NCI-H128 (cell line): ENCODE data around the gene USP32.
"Not testable (repeated sequence)": the region's sequence is repeated elsewhere in the genome, so short reads cannot be mapped to it uniquely, and the experiment has no call there.

Experiments used
- DNase-seq: peaks from one replicate; lab custom pipeline; 2025; ENCODE audit not compliant: unreplicated experiment; lab: John Stamatoyannopoulos, UW

USP32 gene

DNA sequence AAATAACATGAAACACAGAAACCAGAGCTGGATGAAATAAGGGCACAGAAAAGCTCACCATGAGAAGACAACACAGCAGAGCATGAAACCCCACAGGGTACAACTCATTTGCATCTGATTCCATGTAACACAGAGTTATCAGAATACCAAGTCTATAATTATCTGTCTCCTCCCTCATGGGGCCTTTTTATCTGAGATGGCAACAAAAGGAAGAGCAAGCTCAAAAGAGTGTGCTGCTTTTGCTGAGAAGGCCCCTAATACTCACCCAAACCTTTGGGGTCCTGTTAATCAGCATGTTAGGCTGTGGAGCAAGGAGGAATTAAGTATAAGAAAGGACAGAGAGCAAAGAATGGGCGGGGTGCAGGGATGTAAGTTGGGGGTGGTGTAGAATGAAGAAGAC, 205.6 kb downstream of the USP32 start:
- not testable (repeated sequence) for DNase-seq

DNA sequence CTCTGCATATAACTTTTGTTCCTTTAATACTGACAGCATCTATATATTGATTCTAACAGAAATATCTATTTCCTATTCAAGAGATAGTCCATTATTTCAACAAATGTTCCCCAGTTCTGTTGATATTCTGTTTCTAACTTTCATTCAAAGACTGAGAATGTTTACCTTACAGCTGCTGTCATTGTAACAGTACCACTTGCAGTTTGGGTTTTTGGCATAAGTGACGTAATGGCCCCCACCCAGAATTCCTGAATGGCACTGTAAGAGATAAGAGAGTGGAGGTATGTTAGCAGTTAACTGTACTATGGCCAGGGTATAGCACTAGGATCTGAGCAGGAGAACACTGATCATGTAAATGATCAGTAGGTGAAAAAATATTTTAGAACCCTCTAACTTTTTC, 211.6 kb downstream of the USP32 start:
- not testable (repeated sequence) for DNase-seq

DNA sequence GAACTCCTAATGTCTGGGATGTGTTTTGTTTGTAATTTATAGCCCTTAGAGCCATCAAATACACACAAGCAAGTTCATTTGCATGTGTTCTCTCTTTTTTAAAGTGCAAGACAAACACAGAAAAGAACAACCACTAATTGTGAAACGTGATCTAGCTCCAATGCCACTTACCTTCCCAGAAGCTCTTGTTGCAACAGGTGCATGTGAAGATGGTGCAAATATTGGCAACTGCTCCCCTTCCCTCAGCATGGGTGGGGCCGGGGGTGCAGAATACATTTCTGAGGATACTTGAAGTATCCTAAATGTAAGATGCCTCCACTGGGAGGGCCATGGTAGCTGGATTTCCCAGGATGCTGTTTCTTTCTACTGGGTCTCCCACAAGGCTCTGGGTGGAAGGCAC, 213.8 kb downstream of the USP32 start:
- not testable (repeated sequence) for DNase-seq

DNA sequence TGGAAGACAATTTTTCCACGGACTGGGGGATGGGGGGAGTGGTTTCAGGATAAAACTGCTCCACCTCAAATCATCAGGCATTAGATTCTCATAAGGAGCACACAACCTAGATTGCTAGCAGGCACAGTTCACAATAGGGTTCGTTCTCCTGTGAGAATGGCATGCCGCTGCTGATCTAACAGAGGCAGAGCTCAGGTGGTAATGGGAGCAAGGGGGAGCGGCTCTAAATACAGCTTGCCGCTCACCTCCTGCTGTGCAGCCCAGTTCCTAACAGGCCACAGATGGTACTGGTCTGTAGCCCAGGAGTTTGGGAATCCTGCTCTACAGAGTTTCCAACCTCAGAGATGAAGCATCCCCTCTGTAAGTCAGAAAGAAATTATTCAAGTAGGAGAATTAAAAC, 215.2 kb downstream of the USP32 start:
- not testable (repeated sequence) for DNase-seq

DNA sequence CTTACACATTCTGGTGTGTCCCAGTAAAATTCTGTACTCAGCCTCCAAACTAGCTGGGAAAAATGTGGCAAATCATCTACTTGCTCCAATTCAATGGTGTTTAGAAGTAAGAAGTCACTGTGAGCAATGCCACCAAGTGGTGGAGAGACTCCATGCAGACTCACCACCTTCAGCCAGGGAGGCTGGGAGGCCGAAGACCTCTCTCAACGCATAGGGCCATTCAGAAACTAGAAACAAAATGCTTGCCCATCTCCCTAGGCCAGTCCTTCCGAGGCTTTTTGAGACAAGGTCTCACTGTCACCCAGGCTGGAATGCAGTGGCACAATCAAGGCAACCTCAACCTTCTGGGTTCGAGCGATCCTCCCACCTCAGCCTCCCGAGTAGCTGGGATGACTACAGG, 217.2 kb downstream of the USP32 start:
- DNase-seq: not testable (repeated sequence)

DNA sequence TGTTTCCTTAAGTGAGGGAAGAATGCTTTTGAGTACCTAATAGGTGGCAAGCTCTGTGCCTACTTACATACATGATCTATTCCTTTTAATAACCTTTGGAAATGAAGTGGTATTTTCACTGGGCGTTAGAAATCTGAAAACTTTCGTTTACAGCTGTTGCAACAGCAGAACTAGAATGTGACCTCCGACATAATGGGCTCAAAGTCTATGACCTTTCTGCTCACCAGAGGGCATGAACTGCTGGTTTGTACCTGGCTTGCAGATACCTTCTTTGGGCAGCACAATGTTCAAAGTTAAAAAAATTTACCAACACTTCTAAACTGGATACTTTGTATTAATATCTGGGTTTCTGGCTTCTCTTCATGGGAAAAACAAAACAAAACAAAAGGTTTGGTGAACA, 217.9 kb downstream of the USP32 start:
- no peak for DNase-seq

DNA sequence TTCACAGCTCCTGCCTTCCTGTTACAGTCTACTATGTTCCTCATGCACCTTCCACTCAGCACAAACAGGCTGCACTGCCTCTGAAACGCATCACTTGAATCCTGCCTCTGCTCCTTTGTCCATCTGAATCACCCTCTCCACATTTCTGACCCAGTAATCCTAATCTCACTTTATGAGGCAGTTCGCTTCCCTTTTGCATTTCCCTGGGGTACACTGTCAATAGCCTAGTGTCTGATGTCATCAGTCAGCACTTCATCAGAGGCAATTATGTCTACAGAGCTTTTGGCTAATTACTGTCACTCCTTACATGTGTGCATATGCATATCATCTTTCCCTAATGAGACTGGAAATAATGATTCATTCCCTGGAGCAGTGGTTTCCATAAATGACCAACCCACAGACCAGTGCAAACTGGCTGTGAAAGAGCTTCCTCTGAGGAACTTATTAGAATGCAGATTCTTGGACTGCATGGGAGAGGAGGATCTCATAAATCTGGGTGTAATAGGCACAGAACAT, 218.6 kb downstream of the USP32 start:
- DNase-seq: no peak

DNA sequence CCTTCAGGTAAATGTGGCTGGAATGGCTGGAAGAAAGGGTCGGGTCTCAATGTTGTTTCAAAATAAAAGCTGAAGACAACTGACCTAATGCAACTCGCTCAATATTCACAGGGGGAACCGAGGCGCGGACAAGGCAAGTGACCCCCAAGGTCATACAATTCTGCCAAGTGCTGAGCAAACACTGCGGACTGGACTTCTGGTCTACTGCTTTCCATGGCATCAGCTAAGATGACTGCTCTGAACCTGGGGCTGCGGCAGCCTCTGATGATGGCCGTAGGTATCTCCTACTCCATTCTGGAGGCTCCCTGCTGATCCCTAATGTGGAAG, 220.2 kb downstream of the USP32 start:
- DNase-seq: no peak

DNA sequence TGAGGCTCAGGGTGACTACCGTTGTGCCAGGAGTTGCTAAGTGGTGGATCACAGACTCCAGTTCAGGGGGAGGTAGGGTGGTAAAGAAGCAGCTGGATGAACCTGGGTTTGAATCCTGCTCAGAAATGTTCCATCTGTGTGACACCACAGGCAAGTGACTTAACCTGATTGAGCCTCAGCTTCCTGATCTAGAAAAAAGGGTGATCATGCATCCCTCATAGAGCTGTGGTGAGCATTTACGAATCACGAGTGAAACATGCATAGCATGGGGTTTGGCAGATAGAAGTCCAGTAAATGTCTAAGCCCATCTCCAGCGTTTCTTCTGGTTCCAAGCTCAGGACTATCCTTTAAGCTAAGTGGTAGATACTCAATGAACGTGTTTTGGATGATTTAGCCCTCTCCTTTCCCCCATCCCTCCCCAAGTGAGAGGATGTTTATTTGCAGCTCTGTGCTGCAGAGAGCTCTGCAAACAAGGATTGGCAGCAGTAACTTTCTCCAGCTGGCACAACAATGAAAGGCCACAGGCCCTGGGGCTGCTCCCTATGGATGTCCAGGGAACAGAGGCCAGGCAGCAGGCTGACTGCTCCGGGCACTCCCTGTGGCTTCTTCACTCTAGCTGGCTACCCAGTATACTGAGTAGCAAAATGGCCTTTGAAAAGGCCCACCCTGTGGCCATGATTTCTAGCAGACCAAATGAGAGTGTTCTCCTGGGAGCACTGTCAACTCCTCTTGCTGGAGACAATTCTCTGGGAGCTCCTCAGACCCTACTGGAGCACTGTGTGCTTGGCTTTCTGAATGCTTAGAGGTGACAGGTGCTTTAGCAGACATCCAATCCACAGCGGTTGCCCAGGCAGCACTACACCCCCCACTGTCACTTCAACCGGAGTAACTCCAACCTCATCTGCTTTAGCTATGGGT, 220.8 kb downstream of the USP32 start:
- no peak for DNase-seq

DNA sequence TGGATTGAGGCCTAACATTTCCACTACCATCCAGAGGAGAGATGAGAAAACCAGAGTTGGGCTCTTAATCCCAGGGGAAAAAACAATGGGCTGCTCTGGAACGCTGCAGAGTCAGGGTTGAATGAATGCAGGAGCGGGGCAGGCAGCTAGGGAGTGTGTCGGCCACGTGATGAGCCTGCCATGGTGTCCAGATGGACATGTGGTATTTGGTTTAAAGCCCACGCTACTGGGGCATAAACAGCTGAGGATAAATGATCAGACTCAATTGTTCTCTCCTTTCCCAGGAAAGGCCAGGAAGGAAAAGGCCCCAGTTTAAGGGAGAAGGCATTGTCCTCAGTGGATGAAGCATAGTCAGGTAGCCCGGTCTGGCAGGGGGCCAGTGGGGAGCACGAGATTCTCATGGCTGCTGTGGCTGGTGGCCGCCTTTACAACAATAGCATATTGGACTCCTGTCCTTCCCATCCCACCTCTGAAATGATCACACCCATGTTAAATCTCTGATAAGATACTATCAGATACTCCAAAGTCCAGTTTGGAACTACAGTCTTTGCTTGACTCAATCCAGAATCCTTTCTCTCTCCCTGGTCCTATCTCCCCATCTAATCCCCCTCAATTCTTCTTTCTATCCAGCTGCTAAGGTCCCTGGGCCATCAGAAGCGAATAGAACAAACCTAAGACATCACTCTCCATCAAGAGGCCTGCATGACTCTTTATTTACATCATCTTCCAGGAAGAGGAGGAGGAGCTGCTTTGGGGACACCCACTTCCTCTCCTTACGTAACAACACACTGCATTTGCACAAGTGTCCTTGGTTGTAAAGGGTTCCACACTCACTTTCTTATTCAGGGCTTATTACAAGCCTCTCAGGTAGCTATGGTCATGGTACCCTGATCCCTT, 221.8 kb downstream of the USP32 start:
- DNase-seq: no peak

DNA sequence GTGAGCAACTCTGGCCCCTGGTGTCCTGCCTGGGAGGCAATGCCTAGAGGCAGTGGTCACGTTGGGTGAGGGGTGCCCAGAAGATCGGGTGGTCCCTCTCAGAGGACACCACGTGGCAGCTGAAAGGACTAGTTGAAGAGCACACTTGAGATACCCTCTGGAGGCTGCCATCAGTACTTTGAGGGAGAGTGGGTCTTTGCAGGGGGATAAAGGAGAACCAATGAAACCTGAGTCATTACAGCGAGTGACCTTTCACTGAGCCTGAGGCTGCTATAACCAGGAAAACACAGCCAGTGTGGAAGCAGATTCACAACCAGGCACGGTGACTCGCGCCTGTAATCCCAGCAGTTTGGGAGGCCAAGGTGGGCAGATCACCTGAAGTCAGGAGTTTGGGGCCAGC, 223.3 kb downstream of the USP32 start:
- no peak for DNase-seq

DNA sequence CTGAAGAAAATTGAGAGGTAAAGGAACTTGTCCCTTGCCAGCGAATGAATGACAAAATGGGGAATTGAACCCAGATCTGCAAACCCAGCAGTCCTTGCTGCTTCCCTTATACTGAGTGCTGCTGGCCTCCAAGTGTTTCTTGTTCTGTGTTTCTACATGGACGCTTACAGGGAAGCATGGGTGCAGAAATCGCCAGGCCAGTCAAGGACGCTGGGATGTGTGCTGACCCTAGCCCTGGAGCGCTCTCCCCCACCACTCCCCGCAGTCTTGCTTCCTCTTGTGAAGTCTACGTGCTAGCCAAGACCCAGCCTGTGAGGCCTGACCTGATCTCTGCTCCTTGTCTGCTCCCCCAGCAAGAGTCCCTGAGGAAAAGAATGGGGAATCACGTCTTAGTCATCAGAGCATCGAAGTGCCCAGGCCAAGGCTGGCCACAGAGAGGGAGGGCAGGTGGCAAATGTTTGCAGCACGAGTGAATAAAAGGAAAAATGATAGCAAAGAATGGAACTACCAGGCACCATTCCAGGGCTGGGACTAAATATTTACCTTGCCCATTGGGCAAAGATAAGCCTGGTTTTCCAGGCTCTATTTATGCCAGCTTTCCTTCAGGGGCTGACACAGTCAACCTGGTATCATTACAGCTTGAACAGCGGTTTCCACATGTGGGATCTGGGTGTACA, 224.7 kb downstream of the USP32 start:
- DNase-seq: no peak

DNA sequence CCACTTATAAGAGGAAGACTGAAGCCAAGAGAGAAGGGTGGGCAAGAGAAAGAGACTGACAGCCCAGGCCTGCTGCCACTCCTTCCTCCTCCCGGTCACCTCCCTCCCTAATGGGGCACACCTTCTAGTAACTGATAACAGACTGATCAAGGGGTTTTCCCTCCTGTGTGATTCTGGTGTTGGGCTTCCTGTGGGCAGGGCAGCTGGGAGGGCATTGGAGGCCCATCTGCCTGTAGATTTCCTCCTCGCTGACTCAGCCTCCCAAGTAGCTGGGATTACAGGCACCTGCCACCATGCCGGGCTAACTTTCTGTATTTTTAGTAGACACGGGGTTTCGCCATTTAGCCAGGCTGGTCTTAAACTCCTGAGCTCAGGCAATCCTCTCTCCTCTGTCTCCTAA, 226.0 kb downstream of the USP32 start:
- DNase-seq: no peak

DNA sequence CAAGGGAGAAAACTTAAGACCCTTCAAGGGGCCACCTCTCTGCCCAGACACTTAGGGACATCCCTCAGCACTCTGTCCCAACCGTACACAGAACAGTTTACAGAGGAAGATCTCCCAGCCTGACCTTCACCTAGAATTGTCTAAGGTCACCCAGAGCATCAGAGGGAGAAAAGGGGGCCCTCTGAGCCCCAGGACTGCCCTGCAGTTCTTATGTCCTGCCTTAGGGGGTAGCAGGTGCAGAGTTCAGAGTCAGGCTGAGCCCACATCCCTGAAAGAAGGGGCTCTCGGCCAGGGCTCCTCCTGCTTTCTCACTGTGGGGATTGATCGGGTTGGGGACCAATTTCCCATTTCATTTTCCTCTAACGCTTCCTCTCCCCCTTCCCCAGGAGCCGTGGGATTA, 226.7 kb downstream of the USP32 start:
- no peak for DNase-seq

DNA sequence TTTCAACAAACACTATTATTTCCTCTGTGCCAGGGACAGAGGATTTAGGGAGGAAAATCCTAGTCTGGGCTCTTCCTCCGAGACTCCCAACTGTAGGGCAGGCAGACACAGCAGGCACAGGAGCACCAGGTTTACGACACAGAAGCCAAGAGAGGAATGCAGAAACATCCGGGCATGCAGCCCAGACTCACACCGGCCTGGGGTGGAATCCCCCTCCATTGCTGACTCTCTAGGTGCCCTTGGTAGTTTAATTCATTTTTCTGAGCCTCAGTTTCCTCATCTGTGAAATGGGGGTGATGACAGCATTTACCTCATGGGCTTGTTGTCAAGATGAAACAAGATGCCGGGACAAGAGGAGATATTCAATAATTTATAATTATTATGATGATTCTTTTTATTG, 227.2 kb downstream of the USP32 start:
- no peak for DNase-seq

DNA sequence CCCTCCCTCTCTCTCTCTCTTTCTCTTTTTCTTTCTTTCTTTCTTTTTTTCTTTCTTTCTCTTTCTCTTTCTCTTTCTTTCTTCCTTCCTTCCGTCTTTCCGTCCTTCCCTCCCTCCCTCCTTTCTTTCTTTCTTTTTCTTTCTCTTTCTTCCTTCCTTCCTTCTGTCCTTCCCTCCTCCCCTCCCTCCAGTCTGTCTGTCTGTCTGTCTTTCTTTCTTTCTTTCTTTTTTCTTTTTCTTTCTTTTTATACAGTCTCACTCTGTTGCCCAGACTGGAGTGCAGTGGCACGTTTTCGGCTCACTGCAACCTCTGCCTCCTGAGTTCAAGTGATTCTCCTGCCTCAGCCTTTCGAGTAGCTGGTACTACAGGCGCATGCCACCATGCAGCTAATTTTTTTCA, 227.8 kb downstream of the USP32 start:
- DNase-seq: no peak

DNA sequence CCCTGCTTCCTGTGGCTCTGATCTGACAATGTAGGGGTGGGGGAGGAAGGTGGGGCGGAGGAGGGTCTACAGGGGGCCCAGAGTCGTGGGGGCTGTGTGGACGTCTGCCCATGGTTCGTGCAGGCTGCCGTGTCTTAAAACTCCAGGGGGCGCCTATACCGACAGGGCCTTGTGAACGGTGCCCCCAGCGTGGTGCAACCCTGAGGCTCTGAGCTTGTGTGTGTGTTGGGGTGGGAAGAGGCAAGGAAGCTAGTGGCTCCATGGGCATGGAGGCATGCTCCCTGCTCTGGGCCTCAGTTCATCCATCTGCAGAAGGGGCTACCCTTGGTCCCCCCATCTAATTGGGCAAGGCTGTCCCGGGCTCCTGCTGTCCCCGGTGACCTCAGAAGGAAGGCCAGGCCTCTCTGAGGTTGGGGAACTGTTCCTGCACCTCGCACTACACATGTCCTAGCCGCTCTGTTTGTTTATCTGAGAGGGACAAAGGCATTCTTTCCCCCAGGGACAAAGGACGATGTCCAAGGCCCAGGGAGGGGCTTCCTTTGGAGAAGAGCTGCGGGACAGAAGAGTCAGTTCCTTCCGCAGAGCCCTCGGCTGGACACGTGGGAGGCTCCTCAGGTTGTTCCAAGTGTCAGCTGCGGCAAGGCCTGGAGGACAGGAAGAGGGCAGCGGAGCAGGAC, 228.7 kb downstream of the USP32 start:
- DNase-seq: no peak

DNA sequence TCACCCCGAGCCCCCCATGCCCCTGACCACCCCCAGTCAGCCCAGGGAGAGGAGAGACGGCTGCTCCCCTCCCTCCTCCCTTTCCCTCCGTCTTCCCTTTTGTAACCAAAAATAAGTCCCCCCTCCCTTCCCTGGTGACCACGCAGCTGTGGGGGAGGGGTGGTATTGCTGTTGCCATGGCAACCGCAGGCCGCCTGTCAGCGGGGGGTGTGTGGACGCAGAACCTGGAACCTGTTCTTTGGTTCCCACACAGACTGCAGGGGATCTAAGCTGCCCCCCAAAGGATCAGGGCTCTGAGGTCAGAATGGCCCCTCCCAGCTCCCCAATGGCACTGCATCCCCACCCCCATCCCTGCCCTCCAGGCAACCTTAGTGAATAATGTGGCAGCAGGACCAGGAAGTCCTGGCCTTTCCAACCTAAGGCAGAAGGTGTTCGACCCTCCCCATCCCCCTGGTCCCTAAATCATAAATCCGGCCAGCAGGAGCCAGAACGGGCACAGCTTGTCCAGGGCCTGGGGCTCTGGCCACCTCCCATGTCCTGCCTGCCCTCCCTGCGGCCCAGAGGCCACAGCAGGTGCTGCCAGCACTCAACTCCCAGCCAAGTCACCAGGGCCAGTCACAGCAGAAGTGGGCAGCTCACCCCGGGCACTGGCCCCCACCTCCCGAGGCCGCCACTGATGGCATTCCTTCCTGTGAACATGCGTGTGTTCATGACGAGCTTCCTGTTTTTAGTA, 230.2 kb downstream of the USP32 start:
- DNase-seq: no peak

DNA sequence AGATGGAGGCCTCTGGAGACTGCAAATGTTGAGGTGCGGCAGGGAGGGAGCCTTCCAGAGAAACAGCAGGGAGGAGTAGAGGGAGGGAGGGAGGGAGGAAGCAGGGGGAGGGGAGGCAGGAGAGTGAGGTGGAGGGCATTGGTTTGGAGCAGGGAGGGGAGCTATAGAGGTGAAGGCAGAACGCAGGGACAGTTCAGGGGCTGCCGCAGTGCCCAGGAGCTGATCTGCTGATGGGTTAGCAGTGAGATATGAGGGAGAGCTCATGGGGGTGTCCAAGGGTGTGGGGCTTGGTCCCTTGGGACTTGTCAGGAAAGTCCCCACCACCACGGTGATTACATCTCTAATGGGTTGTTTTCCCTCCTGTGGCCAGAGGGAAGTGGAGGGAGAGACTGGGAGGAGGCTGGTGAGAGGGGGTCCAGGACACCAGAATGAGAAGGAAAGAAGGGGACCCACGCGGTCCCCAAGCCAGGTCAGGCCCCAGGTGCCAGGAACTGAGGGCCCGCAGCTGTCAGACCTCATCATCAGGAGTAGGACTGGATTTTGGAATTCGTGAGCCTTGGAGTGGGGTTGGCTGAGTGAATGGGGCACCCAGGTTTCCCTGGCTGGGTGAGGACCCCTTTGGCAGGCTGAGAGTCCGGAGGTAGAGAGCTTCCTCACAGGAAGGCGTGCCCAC, 231.0 kb downstream of the USP32 start:
- DNase-seq: no peak

DNA sequence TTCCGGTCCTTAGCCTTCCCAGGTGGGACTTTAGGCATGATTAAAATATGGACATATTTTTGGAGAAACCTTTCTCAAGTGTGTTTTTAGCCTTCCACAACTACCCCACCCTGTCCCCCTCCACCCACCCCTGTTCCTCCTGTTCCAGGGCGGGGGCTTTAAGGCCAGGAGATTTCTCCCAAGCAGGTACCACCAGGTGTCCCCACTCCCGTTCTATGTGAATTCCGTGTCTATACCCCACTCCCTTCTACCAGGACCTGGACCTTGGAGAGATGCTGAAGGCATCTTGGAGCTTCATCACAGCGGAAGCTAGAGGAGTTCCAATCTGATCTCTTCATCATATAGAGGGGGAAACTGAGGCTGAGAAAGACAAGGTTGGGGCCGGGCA, 232.5 kb downstream of the USP32 start:
- DNase-seq: no peak
